Loucy (cell line): ENCODE data around the gene TRIO.

Experiments
- H2AFZ ChIP-seq: fragments of 200-600 bp; sonication (generic); 2 replicates; pipeline ENCODE4 v1.6.0; 2016; ENCODE audit warnings: antibody characterized with exemption, mild to moderate bottlenecking, low read length, moderate library complexity
- H3F3A ChIP-seq: fragments of 200-600 bp; 2 replicates; pipeline ENCODE4 v1.6.0; 2016; ENCODE audit warnings: antibody characterized with exemption, low read depth, mild to moderate bottlenecking
- H3K27me3 ChIP-seq: fragments of 200-600 bp; sonication (generic); 2 replicates; pipeline ENCODE4 v1.6.1; 2014; ENCODE audit warnings: low read length, mild to moderate bottlenecking; ENCODE audit not compliant: insufficient read depth, poor library complexity, severe bottlenecking
- H3K36me3 ChIP-seq: fragments of 200-600 bp; sonication (generic); 2 replicates; pipeline ENCODE4 v1.6.1; 2016; ENCODE audit warnings: low read length; ENCODE audit not compliant: insufficient read depth
- H3K4me1 ChIP-seq: fragments of 200-600 bp; sonication (generic); 2 replicates; pipeline ENCODE4 v1.5.1; 2014; ENCODE audit warnings: low read length, mild to moderate bottlenecking; ENCODE audit not compliant: insufficient read depth, poor library complexity, severe bottlenecking
- H3K4me2 ChIP-seq: fragments of 200-600 bp; sonication (generic); 2 replicates; pipeline ENCODE4 v1.6.0; 2014; ENCODE audit warnings: antibody characterized with exemption, low read length, low read depth, mild to moderate bottlenecking; ENCODE audit not compliant: poor library complexity, severe bottlenecking
- H3K4me3 ChIP-seq: fragments of 200-600 bp; sonication (generic); 2 replicates; pipeline ENCODE4 v1.5.1; 2014; ENCODE audit warnings: low read length, mild to moderate bottlenecking, mixed read lengths; ENCODE audit not compliant: poor library complexity, severe bottlenecking
- H3K79me2 ChIP-seq: fragments of 200-600 bp; sonication (generic); 2 replicates; pipeline ENCODE4 v1.6.1; 2014; ENCODE audit warnings: low read length; ENCODE audit not compliant: insufficient read depth
- H3K9ac ChIP-seq: fragments of 200-600 bp; sonication (generic); 2 replicates; pipeline ENCODE4 v1.6.0; 2014; ENCODE audit warnings: mild to moderate bottlenecking, low read depth, low read length, moderate library complexity; ENCODE audit not compliant: poor library complexity, severe bottlenecking
- H3K9me2 ChIP-seq: fragments of 200-600 bp; sonication (generic); replicated peaks from 2 replicates; pipeline ENCODE4 v1.6.1; 2016; ENCODE audit warnings: low read depth, low read length, mixed read lengths
- H3K9me3 ChIP-seq: fragments of 200-600 bp; sonication (generic); 2 replicates; pipeline ENCODE4 v1.6.1; 2014; ENCODE audit warnings: mild to moderate bottlenecking, antibody characterized with exemption, low read length, low read depth; ENCODE audit not compliant: insufficient read depth
- H4K20me1 ChIP-seq: fragments of 200-600 bp; sonication (generic); 2 replicates; pipeline ENCODE4 v1.6.0; 2014; ENCODE audit warnings: antibody characterized with exemption, low read length, mild to moderate bottlenecking; ENCODE audit not compliant: insufficient read depth, poor library complexity, severe bottlenecking
- EZH2phosphoT487 ChIP-seq: fragments of 200-600 bp; IDR thresholded peaks from 2 replicates; pipeline ENCODE4 v1.6.1; 2018; ENCODE audit warnings: antibody characterized with exemption, mild to moderate bottlenecking, moderate library complexity, borderline replicate concordance
- TF ChIP-seq, protein P1 (sequence below): fragments of 200-600 bp; sonication (generic); conservative IDR thresholded peaks from 2 replicates; pipeline ENCODE4 v1.5.1; 2014; ENCODE audit warnings: mild to moderate bottlenecking, antibody characterized with exemption, low read length

TRIO gene

GRCh38 chr5:14227513-14227912, 84.4 kb downstream of the TRIO start:
- no peak overlapping the region for H3K4me3 ChIP-seq
- no peaks in the 10 kb centered on the region for H3K27me3 ChIP-seq
- TF ChIP-seq, protein P1, sequence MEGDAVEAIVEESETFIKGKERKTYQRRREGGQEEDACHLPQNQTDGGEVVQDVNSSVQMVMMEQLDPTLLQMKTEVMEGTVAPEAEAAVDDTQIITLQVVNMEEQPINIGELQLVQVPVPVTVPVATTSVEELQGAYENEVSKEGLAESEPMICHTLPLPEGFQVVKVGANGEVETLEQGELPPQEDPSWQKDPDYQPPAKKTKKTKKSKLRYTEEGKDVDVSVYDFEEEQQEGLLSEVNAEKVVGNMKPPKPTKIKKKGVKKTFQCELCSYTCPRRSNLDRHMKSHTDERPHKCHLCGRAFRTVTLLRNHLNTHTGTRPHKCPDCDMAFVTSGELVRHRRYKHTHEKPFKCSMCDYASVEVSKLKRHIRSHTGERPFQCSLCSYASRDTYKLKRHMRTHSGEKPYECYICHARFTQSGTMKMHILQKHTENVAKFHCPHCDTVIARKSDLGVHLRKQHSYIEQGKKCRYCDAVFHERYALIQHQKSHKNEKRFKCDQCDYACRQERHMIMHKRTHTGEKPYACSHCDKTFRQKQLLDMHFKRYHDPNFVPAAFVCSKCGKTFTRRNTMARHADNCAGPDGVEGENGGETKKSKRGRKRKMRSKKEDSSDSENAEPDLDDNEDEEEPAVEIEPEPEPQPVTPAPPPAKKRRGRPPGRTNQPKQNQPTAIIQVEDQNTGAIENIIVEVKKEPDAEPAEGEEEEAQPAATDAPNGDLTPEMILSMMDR, result no peak
- TF ChIP-seq EZH2phosphoT487, result no peak
- H3K9me2 ChIP-seq, result no peaks in the 10 kb centered on the region
- no peak overlapping the region for H3K9ac ChIP-seq
- peaks cover 24% of the 10 kb centered on the region for H3K4me1 ChIP-seq
- peaks cover 89% of the 10 kb centered on the region for H3K79me2 ChIP-seq
- H3F3A ChIP-seq, result no peaks in the 10 kb centered on the region
- no peak overlapping the region for H3K4me2 ChIP-seq
- H2AFZ ChIP-seq, result no peak overlapping the region
- H4K20me1 ChIP-seq, result peaks cover 35% of the 10 kb centered on the region
- H3K9me3 ChIP-seq, result no peaks in the 10 kb centered on the region
- no peaks in the 10 kb centered on the region for H3K36me3 ChIP-seq

- H3K27me3 ChIP-seq, result no peaks in the 10 kb centered on the region
- H3K4me1 ChIP-seq, result peaks cover 24% of the 10 kb centered on the region
- H3K79me2 ChIP-seq, result peaks cover 89% of the 10 kb centered on the region
- no peaks in the 10 kb centered on the region for H3F3A ChIP-seq
- no peak overlapping the region for H3K9ac ChIP-seq
- no peaks in the 10 kb centered on the region for H3K9me2 ChIP-seq
- no peaks in the 10 kb centered on the region for H3K9me3 ChIP-seq
- no peak overlapping the region for H2AFZ ChIP-seq
- no peak for TF ChIP-seq EZH2phosphoT487
- TF ChIP-seq, protein P1, result no peak
- H3K36me3 ChIP-seq, result no peaks in the 10 kb centered on the region
- H3K4me3 ChIP-seq, result no peak overlapping the region
- peaks cover 29% of the 10 kb centered on the region for H4K20me1 ChIP-seq
- H3K4me2 ChIP-seq, result no peak overlapping the region
Measured at GRCh38 chr5:14228219-14228618, 85.1 kb downstream of the TRIO start.

DNA sequence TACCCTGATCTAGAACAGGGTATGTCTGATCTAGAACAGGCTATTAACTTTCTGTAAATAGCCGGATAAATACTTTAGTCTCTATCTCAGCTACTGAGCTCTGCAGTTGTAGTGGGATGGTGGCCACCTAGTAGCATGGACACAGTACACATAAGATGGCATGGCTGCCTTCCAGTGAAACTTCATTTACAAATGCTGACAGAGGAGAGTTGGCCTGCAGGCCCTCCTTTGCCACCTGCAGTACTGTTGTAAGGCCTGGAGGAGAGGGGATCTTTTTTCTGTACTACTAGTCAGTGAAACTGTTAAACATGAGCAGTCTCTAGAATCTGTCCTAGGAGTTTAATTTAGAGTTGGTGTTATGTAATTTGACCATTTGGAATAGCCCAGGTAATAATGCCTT, 86.0 kb downstream of the TRIO start:
- Histone ChIP-seq H3F3A (no peaks in the 10 kb centered on the region), H4K20me1 (peaks cover 20% of the 10 kb centered on the region), H3K27me3 (no peaks in the 10 kb centered on the region), H3K36me3 (no peaks in the 10 kb centered on the region), H2AFZ (no peak overlapping the region), H3K9me2 (no peaks in the 10 kb centered on the region), H3K9me3 (no peaks in the 10 kb centered on the region), H3K9ac (no peak overlapping the region), H3K4me2 (no peak overlapping the region), H3K79me2 (peaks cover 92% of the 10 kb centered on the region), H3K4me3 (no peak overlapping the region), H3K4me1 (peaks cover 17% of the 10 kb centered on the region)
- TF ChIP-seq, protein P1, result no peak
- TF ChIP-seq EZH2phosphoT487, result no peak
